Umbilical cord (tissue), 2 donors: ENCODE data around the gene FBLN2. TPM values are rescaled to one million over a fixed set of nuclear protein-coding genes. Genes with fewer than 3 reads are reported as not detected.

ENCODE experiments used
- DNase-seq: peaks from one replicate; pipeline ENCODE4 v3.0.0-alpha.2; 2015; ENCODE audit warnings: low spot score
- total RNA-seq: library from RNA; depleted of rRNA; stranded (reverse); fragments of >200 nt; gene quantifications from one replicate; pipeline ENCODE4 v1.2.3, GENCODE V29; 2014; ENCODE audit warnings: low replicate concordance; ENCODE audit not compliant: insufficient read depth

The FBLN2 gene
- total RNA-seq, 1 donor from 2014 or later, result 309 TPM

DNA sequence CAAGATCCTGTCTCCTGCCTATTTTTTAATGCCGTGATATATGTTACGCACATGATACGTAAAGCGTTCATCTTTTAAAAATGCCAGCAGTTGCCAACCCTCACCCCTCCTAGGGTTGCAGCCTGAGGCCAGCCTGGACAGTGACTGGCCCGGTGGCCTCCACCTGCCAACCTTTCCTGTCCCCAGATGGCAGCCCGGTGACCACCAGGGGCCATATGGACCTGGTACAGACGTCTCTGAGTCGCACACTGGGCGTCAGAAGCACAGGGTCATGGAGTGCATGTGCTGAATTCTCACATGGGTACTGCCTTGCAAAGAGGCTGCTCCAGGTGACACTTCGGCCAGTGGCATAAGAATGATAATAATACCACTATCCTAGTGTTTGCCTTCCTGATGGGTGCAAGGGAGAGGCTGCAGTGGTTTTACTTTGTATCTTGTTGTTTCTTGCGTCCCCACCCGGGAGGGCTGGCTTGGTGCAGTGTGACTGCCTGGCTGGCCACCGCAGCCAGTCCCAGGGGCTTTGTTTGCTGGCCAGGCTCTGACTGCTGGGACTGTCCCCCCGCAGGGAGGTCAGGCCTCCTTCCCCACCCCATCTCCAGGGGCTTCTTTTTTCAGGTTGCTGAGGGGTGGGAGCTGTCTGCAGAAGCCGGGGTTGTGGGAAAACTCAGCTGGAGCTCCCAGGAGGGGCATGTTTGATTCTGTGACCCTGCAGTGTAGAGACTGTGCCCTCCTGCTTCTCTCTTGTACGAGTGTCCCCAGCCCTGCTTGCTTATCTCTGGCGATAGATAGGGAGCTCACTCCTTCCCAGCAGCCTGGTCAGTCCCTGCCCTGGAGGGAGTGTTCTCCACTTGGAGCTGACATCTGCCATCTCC is 16.9 kb downstream of the FBLN2 start:
- no peak for DNase-seq

- DNase-seq, result no peak
Observed at GRCh38 chr3:13566453-13566748, 17.5 kb downstream of the FBLN2 start.

GRCh38 chr3:13566769-13567310 is 17.9 kb downstream of the FBLN2 start:
- no peak for DNase-seq

DNA sequence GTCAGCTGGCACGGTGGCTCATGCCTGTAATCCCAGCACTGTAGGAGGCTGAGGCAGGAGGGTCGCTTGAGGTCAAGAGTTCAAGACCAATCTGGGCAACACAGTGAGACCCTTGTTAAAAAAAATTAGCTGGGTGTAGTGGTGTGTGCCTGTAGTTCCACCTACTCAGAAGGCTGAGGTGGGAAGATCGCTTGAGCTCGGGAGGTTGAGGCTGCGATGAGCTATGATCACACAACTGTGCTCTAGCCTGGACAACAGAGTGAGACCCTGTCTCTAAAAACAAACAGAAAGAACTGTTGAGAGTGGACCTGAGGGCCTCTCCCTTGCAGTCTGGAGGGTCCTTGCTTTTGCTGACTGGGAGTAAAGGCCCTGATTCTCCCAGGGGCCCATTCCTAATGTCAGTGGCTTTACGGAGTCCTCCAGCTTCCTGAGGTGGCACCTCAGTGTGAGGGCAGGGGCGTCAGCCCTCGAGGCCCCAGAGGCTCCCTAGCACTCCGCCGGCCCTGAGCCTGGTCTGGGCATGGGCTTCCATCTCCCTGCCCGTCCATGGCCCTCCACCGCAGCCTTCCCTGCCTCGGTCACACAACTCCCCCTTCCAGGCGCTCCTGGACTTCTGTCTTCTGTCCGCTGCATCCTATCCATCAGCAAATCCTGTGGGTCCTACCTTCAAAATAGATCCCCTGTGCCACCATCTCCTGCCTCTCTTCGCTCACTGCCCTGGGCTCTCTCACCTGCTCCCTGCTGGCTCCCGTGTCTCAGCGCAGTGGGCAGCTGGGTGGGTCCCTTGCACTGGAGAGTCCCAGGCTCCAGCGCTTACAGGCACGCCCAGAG is 19.0 kb downstream of the FBLN2 start:
- no peak for DNase-seq

GRCh38 chr3:13568515-13569028 is 19.6 kb downstream of the FBLN2 start:
- no peak for DNase-seq

GRCh38 chr3:13569201-13569600 is 20.3 kb downstream of the FBLN2 start:
- DNase-seq, result no peak

DNA sequence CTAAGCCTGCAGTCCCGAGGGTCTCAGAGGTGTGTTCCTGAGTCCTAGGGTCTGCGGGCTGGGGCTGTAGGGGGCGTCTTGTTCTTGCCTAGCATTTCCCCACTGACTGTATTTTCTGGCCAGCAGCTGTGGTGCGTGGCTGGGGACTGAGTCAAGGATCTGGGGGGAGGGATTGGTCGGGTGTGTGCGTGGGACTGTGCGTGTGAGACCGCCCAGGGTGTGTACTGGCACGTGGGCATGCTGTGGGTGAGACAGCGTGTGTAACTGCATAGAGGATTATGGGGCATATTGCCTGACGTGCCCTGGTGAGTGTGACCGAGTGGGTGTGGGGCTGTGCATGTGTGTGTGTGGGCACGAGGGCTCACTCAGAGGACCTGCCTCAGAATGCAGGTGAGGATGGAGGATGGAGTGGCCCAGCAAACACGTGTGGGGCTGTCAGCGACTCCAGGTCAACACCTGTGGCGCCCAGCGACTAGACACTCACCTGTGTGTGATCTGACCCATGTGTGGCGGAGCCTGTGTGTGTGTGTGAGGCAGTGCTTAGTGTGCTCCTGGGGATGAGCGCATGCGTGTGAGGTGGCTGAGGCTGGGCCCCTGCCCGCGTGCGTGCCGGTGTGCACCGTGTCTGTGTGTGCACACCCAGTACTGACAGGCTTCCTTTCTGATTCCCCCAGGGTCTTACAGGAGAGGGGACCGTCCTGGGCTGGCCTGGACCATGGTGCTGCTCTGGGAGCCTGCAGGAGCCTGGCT is 20.9 kb downstream of the FBLN2 start:
- DNase-seq, result no peak

GRCh38 chr3:13570391-13571194 is 21.7 kb downstream of the FBLN2 start:
- no peak for DNase-seq

- no peak for DNase-seq
Observed at GRCh38 chr3:13571264-13571663, 22.3 kb downstream of the FBLN2 start.

DNA sequence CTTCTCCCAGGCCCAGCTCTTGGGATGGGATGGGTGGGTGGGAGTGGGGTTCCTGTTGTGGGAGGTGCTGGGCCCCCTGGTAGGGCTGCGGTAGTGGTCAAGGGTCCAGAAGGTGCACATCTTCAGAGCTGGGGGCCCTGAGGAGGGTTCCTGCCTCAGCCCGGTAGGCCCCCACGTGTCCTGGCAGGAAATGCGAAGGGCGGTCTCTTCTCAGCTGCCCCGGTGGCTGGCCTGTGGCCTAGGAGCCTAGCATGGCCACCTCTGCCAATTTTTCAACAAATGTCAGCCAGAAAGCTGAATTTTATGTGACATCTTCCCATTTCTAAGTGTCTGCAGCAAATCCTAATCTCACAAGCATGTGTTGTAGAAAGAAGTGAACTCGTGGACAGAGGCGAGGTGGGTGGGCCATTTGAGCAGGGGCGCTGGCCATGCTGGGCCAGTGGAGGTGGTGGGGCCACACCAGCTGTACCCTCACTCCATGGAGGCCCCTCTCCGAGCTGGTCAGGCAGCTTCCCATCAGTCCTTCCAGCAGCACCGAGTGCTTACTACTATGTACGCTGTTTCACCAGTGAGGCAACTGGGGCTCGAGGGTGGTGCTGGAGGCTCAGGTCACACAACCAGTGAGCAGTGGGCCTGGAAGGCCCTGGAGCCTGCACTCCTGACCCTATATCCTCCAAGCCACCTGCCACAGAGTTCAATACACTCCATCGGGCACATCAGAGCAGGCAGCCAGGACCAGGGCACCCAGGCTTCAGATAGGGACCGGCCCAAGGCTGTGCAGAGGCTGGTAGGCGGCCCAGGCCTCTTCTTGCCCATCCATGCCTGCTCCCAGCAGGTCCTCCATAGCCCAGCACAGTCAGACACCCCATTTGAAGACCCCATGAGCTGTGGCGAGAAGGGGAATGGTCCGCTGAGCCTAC is 23.2 kb downstream of the FBLN2 start:
- DNase-seq, result no peak

GRCh38 chr3:13572926-13573623 is 24.1 kb downstream of the FBLN2 start:
- DNase-seq, result no peak

DNA sequence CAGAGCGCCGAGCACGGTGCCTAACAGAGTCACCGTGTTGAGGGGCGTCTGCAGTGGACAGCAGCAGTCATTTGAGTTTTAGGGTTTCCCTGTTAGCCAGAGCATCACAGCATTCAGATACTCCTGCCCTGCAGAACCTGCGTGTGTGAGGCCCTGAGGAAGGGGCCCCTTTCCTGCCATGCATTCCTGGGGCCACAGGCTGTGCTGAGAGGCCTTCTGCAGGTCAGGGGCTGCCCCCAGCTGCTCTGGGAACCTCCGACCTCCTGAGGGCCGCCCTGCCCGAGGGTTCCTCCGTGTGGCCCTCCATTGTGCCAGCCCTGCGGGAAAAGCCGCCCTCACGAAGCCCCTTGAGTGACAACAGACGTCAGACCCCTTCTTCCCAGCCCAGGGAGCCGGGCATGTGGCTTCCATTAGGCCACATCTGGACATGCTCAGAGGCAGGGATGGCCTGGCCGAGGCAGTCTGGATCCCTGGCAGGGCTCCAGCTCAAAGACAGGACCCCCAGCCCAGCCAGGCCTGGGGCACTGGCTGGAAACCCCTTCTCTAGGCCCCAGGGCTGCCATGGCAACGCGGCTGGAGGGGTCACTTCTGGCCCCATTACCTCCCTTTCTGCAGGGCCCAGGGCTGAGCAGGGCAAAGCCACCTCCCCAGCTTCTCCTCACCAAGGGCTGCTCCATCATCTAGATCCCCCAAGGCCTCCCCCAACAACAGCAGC is 25.3 kb downstream of the FBLN2 start:
- peak; percentile 62 for DNase-seq

DNA sequence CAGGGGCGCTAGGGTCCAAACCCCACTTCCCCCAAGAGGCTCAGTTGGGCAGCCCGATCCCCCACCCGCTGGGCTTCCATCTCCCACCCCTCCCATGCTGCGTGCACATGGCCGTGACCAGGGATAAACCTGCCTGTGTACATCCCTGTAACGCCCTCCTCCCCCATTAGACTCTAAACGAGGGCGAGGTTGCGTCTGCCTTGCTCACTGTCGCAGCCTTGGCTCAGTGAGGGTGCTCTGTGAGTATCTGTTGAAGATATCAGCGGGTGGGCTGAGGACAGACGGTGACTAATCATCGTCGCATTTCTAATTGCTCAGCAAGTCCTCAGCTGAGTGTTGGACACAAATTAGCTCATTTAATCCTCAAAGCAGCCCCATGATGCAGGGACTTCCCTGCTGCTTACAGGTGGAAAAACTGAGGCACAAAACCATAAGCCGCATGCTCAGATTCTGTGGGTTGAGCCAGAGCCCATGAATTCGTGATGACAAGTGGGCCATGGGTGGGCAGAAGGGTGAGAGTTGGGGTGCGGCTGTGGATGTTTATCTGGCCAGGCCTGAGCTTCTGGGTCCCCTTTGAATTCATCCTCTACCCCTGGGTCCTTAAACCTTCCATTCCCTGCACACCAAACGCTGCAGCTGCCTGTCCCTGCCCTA is 26.0 kb downstream of the FBLN2 start:
- DNase-seq, result peak; percentile 63

- DNase-seq, result peak; percentile 90
Observed at GRCh38 chr3:13575459-13576061, 26.6 kb downstream of the FBLN2 start.

DNA sequence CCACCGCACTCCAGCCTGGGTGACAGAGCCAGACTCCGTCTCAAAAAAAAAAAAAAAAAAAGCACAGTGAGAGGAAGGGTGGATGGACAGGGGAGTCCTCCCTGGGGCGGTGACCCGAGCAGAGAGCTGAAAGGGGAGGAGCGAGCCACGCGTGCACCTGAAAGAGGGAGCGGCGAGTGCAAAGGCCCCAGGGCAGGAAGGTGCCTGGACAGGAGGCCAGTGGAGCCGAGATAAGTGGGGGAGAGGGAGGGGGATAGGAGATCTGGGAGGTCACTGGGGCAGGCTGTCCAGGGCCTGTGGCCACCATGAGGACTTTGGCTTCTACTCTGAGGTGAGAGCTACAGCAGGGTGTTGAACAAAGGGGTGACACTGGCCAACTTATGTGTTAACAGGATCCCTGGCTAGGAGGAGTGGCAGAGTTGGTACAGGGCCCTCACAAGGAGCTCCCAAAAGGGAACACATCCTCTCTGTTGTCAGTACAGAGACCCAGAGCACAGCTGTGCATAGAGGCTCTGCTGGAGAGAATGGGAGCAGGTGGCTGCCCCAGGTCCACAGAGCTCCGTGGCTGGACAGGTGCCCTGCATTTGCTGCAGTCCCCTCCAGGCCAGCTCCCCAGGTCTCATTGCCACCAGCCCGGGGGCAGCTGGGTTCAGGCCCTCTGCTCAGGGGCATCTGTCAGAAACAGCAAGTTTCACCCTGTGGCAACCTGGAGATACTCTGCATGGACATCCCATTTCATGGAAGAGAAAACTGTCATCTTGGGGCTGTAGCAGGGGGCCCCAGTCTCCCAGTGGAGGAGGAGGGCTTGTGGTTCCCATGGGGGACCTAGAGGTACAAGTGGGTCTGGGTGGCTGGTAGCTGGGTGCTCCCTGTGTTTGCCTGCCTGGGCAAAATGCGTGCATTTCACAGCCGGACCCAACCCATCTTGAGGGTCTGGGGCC is 28.5 kb downstream of the FBLN2 start:
- DNase-seq, result no peak

- DNase-seq, result no peak
Observed at GRCh38 chr3:13578251-13578650, 29.3 kb downstream of the FBLN2 start.
